Measurements from ENCODE around the gene SLC12A8. TPM values are rescaled to one million over a fixed set of nuclear protein-coding genes. Genes with fewer than 3 reads are reported as not detected.
A peak's percentile ranks its signal among the peaks of the same experiment; 100 is the strongest.

The SLC12A8 gene
- total and polyA plus RNA-seq, 10 of the 15 experiments (the other 5 are each of a cell fraction or from before 2014, with no cell fraction given): 2.5 to 71.6 (median 50.1) TPM

DNA sequence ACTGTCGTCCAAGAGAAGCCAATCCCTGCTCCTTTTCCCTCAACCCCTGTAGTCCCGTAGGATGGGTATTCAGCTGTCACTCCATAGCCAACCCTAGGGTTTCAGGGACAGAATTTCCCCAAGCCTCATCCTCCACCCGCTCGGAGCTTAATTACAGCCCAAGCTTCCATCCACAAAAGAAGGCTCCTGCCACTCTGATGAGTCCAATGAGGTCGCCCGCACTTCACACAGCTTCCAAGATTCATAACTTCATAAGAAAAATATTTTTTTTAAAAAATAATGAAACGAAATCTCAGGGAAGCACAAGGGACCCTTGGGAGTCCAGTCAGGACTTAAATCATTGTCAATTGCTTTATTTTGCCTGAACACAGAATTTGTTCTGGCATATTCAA, 75.6 kb downstream of the SLC12A8 start:
- Histone ChIP-seq H3K27me3 (replicated peaks in 1 of 2; ENCODE audit: control insufficient read depth in 2 of 2, insufficient read depth in 2 of 2, low read length in 1 of 2) (no peaks in the 10 kb centered on the region), H3K9me3 (replicated peaks; ENCODE audit: control insufficient read depth, insufficient read depth, low read length) (no peaks in the 10 kb centered on the region; the same call in 2 of the 3 replicates), H3K27ac (ENCODE audit: control insufficient read depth, insufficient read depth) (peak overlapping the region; percentile 73), H3K9ac (ENCODE audit: control insufficient read depth, insufficient read depth, low read length) (0 out of 2 replicates have a peak overlapping the region, but pooled peaks have one; percentile 44), H3K4me1 (ENCODE audit: control insufficient read depth, insufficient read depth, low read length) (peaks cover 86% of the 10 kb centered on the region), H4K20me1 (ENCODE audit: control insufficient read depth, insufficient read depth) (no peaks in the 10 kb centered on the region), H3K4me3 (no peak overlapping the region), H3K79me2 (ENCODE audit: control insufficient read depth, insufficient read depth, low read length) (no peaks in the 10 kb centered on the region), H2AFZ (ENCODE audit: control insufficient read depth, low read depth, low read length) (peak overlapping the region; percentile 43; the same call in 1 of the 2 replicates), H3K36me3 (ENCODE audit: control insufficient read depth in 2 of 2, insufficient read depth in 2 of 2, low read length in 1 of 2) (no peaks in the 10 kb centered on the region), H3K4me2 (ENCODE audit: control insufficient read depth, insufficient read depth) (peak overlapping the region; percentile 56)
- RAD21 ChIA-PET (ENCODE audit: unreplicated experiment): interaction anchor here (12.0 kb wide), 1 partner anchor 16 kb away, joined by 106 read pairs; no protein-coding TSS in a partner anchor
- 78% methylated on average over 7 of the region's 7 CpGs for WGBS (ENCODE audit: insufficient coverage, insufficient replicate concordance, low lambda C conversion rate, missing lambda C conversion rate)
- CTCF ChIA-PET: interaction anchor here (0.8 to 1.7 kb wide), 7 partner anchors 8 to 142 kb away, joined by 3 to 4 read pairs (median 3); no protein-coding TSS in a partner anchor
- intact Hi-C loops (cut with micrococcal nuclease; ENCODE audit: unreplicated experiment): no loop called here
- POLR2A ChIA-PET: interaction anchor here (1.1 to 2.8 kb wide), 2 partner anchors 15 to 17 kb away, joined by 4 to 11 read pairs; no protein-coding TSS in a partner anchor
- FAIRE-seq: no peak
- in situ Hi-C loops (cut with MboI): no loop called here
- no peak for ATAC-seq
- SMC1A ChIA-PET (ENCODE audit: uncharacterized antibody, unreplicated experiment): interaction anchor here (0.6 to 6.2 kb wide), 7 partner anchors 11 to 409 kb away, joined by 3 to 91 read pairs (median 3); no protein-coding TSS in a partner anchor
- TF ChIP-seq, protein P1, sequence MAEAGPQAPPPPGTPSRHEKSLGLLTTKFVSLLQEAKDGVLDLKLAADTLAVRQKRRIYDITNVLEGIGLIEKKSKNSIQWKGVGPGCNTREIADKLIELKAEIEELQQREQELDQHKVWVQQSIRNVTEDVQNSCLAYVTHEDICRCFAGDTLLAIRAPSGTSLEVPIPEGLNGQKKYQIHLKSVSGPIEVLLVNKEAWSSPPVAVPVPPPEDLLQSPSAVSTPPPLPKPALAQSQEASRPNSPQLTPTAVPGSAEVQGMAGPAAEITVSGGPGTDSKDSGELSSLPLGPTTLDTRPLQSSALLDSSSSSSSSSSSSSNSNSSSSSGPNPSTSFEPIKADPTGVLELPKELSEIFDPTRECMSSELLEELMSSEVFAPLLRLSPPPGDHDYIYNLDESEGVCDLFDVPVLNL (IDR thresholded peaks at IDR 0.05; ENCODE audit: low read depth, low read length): no peak
- TF ChIP-seq JUND (IDR thresholded peaks at IDR 0.05; ENCODE audit: low read depth, low read length) (no peak), GABPA (IDR thresholded peaks at IDR 0.05; ENCODE audit: low read depth) (no peak), SREBF2 (IDR thresholded peaks at IDR 0.05; ENCODE audit: low read length) (no peak)
- TF ChIP-seq, protein P2, sequence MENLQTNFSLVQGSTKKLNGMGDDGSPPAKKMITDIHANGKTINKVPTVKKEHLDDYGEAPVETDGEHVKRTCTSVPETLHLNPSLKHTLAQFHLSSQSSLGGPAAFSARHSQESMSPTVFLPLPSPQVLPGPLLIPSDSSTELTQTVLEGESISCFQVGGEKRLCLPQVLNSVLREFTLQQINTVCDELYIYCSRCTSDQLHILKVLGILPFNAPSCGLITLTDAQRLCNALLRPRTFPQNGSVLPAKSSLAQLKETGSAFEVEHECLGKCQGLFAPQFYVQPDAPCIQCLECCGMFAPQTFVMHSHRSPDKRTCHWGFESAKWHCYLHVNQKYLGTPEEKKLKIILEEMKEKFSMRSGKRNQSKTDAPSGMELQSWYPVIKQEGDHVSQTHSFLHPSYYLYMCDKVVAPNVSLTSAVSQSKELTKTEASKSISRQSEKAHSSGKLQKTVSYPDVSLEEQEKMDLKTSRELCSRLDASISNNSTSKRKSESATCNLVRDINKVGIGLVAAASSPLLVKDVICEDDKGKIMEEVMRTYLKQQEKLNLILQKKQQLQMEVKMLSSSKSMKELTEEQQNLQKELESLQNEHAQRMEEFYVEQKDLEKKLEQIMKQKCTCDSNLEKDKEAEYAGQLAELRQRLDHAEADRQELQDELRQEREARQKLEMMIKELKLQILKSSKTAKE (IDR thresholded peaks at IDR 0.05; ENCODE audit: low read depth, poor library complexity, severe bottlenecking): no peak
- TF ChIP-seq, protein P3, sequence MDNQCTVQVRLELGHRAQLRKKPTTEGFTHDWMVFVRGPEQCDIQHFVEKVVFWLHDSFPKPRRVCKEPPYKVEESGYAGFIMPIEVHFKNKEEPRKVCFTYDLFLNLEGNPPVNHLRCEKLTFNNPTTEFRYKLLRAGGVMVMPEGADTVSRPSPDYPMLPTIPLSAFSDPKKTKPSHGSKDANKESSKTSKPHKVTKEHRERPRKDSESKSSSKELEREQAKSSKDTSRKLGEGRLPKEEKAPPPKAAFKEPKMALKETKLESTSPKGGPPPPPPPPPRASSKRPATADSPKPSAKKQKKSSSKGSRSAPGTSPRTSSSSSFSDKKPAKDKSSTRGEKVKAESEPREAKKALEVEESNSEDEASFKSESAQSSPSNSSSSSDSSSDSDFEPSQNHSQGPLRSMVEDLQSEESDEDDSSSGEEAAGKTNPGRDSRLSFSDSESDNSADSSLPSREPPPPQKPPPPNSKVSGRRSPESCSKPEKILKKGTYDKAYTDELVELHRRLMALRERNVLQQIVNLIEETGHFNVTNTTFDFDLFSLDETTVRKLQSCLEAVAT (IDR thresholded peaks at IDR 0.05): no peak
- DNase-seq (ENCODE audit: low read depth, low spot score): no peak
- BruUV-seq (replicated peaks): no TSS peak
